OCI-LY7 (cell line): ENCODE data around the gene TIMM8B. TPM values are rescaled to one million over a fixed set of nuclear protein-coding genes. Genes with fewer than 3 reads are reported as not detected.

Experiments
- BruUV-seq: library from RNA; stranded (reverse); fragments of 400-500 nt; replicated peaks from 2 replicates; lab custom pipeline; 2021; lab: Mats Ljungman, UMichigan
- CTCF ChIA-PET: fragments of 300-600 bp; sonication (Branson Sonifier 250); formaldehyde crosslinking; loops from one replicate; lab custom pipeline; 2022; ENCODE audit warnings: antibody characterized with exemption; ENCODE audit not compliant: unreplicated experiment; lab: Charles Lee
- POLR2A ChIA-PET: fragments of 300-600 bp; sonication (Branson Sonifier 250); formaldehyde crosslinking; loops from one replicate; lab custom pipeline; 2022; ENCODE audit warnings: antibody characterized with exemption; lab: Charles Lee
- DNase-seq: peaks from one replicate; pipeline ENCODE4 v3.0.0-alpha.2; 2015; ENCODE audit warnings: low spot score
- H2AFZ ChIP-seq: fragments of 200-600 bp; sonication (generic), shearing (Covaris generic); 2 replicates; pipeline ENCODE4 v1.6.1; 2014; ENCODE audit warnings: mild to moderate bottlenecking, antibody characterized with exemption, low read length, moderate library complexity
- H3K27ac ChIP-seq: fragments of 200-600 bp; sonication (generic); 2 replicates; pipeline ENCODE4 v1.5.1; 2014; ENCODE audit warnings: mixed run types, low read depth, mild to moderate bottlenecking, moderate library complexity, low read length, inconsistent platforms; ENCODE audit not compliant: poor library complexity, severe bottlenecking
- H3K36me3 ChIP-seq: fragments of 200-600 bp; sonication (generic); 2 replicates; pipeline ENCODE4 v1.6.1; 2014; ENCODE audit warnings: mild to moderate bottlenecking, antibody characterized with exemption, low read length, moderate library complexity, mixed read lengths; ENCODE audit not compliant: insufficient read depth
- H3K4me1 ChIP-seq: fragments of 200-600 bp; sonication (generic); 2 replicates; pipeline ENCODE4 v1.5.1; 2014; ENCODE audit warnings: mild to moderate bottlenecking, low read length; ENCODE audit not compliant: insufficient read depth, poor library complexity, severe bottlenecking
- H3K4me2 ChIP-seq: fragments of 200-600 bp; sonication (generic); 2 replicates; pipeline ENCODE4 v1.6.1; 2014; ENCODE audit warnings: mild to moderate bottlenecking, low read length
- H3K4me3 ChIP-seq: fragments of 200-600 bp; sonication (generic); 2 replicates; pipeline ENCODE4 v1.5.1; 2014; ENCODE audit warnings: mild to moderate bottlenecking, low read depth, low read length; ENCODE audit not compliant: poor library complexity, severe bottlenecking
- H3K79me2 ChIP-seq: fragments of 200-600 bp; sonication (generic); 2 replicates; pipeline ENCODE4 v1.6.1; 2016; ENCODE audit warnings: low read depth, mild to moderate bottlenecking, low read length, moderate library complexity, mixed read lengths; ENCODE audit not compliant: insufficient read depth
- H3K9me2 ChIP-seq: fragments of 200-600 bp; sonication (generic); 2 replicates; pipeline ENCODE4 v1.6.1; 2016; ENCODE audit warnings: mild to moderate bottlenecking, low read length, mixed read lengths; ENCODE audit not compliant: insufficient read depth
- H3K9me3 ChIP-seq: fragments of 200-600 bp; sonication (generic); 2 replicates; pipeline ENCODE4 v1.6.1; 2014; ENCODE audit warnings: mild to moderate bottlenecking, mixed run types, low read length, mixed read lengths
- H4K20me1 ChIP-seq: fragments of 200-600 bp; sonication (generic); 2 replicates; pipeline ENCODE4 v1.6.1; 2014; ENCODE audit warnings: mild to moderate bottlenecking, antibody characterized with exemption, low read length, moderate library complexity, mixed read lengths; ENCODE audit not compliant: insufficient read depth
- CTCF ChIP-seq: fragments of 200-600 bp; sonication (generic); conservative IDR thresholded peaks from 2 replicates; pipeline ENCODE4 v1.5.1; 2014; ENCODE audit warnings: mild to moderate bottlenecking, antibody characterized with exemption, low read length, moderate library complexity, mixed read lengths
- EZH2phosphoT487 ChIP-seq: fragments of 200-600 bp; sonication (generic); IDR thresholded peaks from 2 replicates; pipeline ENCODE4 v1.6.1; 2018; ENCODE audit warnings: low read depth, borderline replicate concordance, mild to moderate bottlenecking, mixed run types, antibody characterized with exemption, low read length, moderate library complexity, mixed read lengths
- intact Hi-C: fragments of 100-400 bp; cut with micrococcal nuclease; formaldehyde crosslinking; loops from one replicate; pipeline ENCODE4 v1.10.0; 2022; ENCODE audit not compliant: unreplicated experiment
- total RNA-seq, 2 experiments: library from RNA; depleted of rRNA in 1 of 2; stranded (reverse); fragments of >200 nt in 1 of 2; shearing (Covaris generic) in 1 of 2; gene quantifications; 2 replicates each; pipeline ENCODE4 v1.2.3, GENCODE V29; 2014 to 2022

The TIMM8B gene
- total RNA-seq, 2 experiments from 2014 or later, result 58.2 to 71.3 TPM

- no peaks in the 10 kb centered on the region for H4K20me1 ChIP-seq
- POLR2A ChIA-PET, result interaction anchor here (0.6 to 1.7 kb wide), 10 partner anchors 9 to 214 kb away, joined by 3 to 11 read pairs (median 4); partner anchors contain the start of gene ALG9
- H3K4me1 ChIP-seq, result peaks cover 24% of the 10 kb centered on the region
- intact Hi-C loops, result loop anchor here (5.0 kb wide), 2 partner anchors 149 to 209 kb away; partner anchors contain the start of genes CFAP68, DIXDC1 and FDXACB1
- H3K9me2 ChIP-seq, result no peaks in the 10 kb centered on the region
- TSS peak; percentile 77 for BruUV-seq
- DNase-seq, result peak; percentile 38
- H3K4me2 ChIP-seq, result peak overlapping the region; percentile 85
- peak overlapping the region; percentile 53 for H2AFZ ChIP-seq
- TF ChIP-seq CTCF, result no peak
- no peak for TF ChIP-seq EZH2phosphoT487
- peaks cover 46% of the 10 kb centered on the region for H3K79me2 ChIP-seq
- CTCF ChIA-PET, result no interaction called here
- H3K36me3 ChIP-seq, result peaks cover 74% of the 10 kb centered on the region
- H3K4me3 ChIP-seq, result peak overlapping the region; percentile 89
- H3K9me3 ChIP-seq, result no peaks in the 10 kb centered on the region
- peak overlapping the region; percentile 42 for H3K27ac ChIP-seq
Measured at GRCh38 chr11:112085822-112086421, 634 bp downstream of the TIMM8B start.

- Histone ChIP-seq H3K36me3 (peaks cover 71% of the 10 kb centered on the region), H3K4me3 (no peak overlapping the region), H3K79me2 (peaks cover 24% of the 10 kb centered on the region), H3K27ac (no peak overlapping the region), H3K9me3 (no peaks in the 10 kb centered on the region), H3K4me1 (peaks cover 13% of the 10 kb centered on the region), H3K9me2 (no peaks in the 10 kb centered on the region), H4K20me1 (no peaks in the 10 kb centered on the region), H2AFZ (no peak overlapping the region), H3K4me2 (no peak overlapping the region)
- intact Hi-C loops, result no loop called here
- CTCF ChIA-PET, result no interaction called here
- no TSS peak for BruUV-seq
- POLR2A ChIA-PET, result interaction anchor here (0.6 to 0.7 kb wide), 3 partner anchors 15 to 40 kb away, joined by 3 read pairs; no protein-coding TSS in a partner anchor
- DNase-seq, result no peak
- TF ChIP-seq CTCF (no peak), EZH2phosphoT487 (no peak)
Measured at GRCh38 chr11:112082729-112083128, 3.8 kb downstream of the TIMM8B start.
